Thoracic aorta (tissue), 2 donors: ENCODE data around the gene JAM2. TPM values are rescaled to one million over a fixed set of nuclear protein-coding genes. Genes with fewer than 3 reads are reported as not detected.
A peak's percentile ranks its signal among the peaks of the same experiment; 100 is the strongest.

Experiments
- ATAC-seq: fragments of 150-250 bp; one replicate; pipeline ENCODE4 v1.8.0; 2017; ENCODE audit warnings: low read depth; ENCODE audit not compliant: insufficient number of reproducible peaks, low FRiP score
- DNase-seq: peaks from one replicate; pipeline ENCODE4 v3.0.0-alpha.2; 2020; ENCODE audit warnings: low spot score
- H3K27ac ChIP-seq, 2 donors: fragments of 200-600 bp; sonication (generic); 1 replicate in 1 of 2; 2 replicates in 1 of 2; pipeline ENCODE4 v1.5.1; 2016; ENCODE audit warnings: mild to moderate bottlenecking in 2 of 2, moderate library complexity in 2 of 2
- H3K27me3 ChIP-seq: fragments of 200-600 bp; sonication (generic); replicated peaks from 2 replicates; pipeline ENCODE4 v1.6.0; 2016; ENCODE audit warnings: mild to moderate bottlenecking; ENCODE audit not compliant: insufficient read depth
- H3K36me3 ChIP-seq: fragments of 200-600 bp; sonication (generic); one replicate; pipeline ENCODE4 v1.5.1; 2016
- H3K4me1 ChIP-seq, 2 donors: fragments of 200-600 bp; sonication (generic); 1 replicate in 1 of 2; 2 replicates in 1 of 2; pipeline versions ENCODE4 v1.5.1 to v1.6.0; 2016; ENCODE audit warnings: low read depth in 2 of 2, mild to moderate bottlenecking in 1 of 2; ENCODE audit not compliant: control insufficient read depth in 1 of 2
- H3K4me3 ChIP-seq: fragments of 200-600 bp; sonication (generic); 2 replicates; pipeline ENCODE4 v1.5.1; 2016; ENCODE audit warnings: mild to moderate bottlenecking
- H3K9me3 ChIP-seq: fragments of 200-600 bp; sonication (generic); 2 replicates; pipeline ENCODE4 v1.5.1; 2016
- CTCF ChIP-seq: fragments of 200-600 bp; sonication (generic); IDR thresholded peaks from one replicate; pipeline ENCODE4 v1.5.1; 2019; ENCODE audit warnings: antibody characterized with exemption
- total RNA-seq, 2 donors: library from RNA; depleted of rRNA; stranded (reverse); fragments of >200 nt; gene quantifications; one replicate each; pipeline versions ENCODE4 v1.1.0 to v1.2.3, GENCODE V29; 2016

The JAM2 gene
- 10 to 100 TPM; 10.2 to 20.9 TPM for total RNA-seq

GRCh38 chr21:25638660-25639550 lies at the start of gene JAM2:
TSS of gene JAM2 (plus strand) at chr21:25639258. CDS start at chr21:25639822, 564 bp downstream.
- H3K27ac ChIP-seq, result peak within 1 kb of the TSS in 1 of 2 donors; percentile 46
- H3K9me3 ChIP-seq, result no peaks in the 10 kb centered on the region
- H3K36me3 ChIP-seq, result no peaks in the 10 kb centered on the region
- no peak for ATAC-seq
- no peaks in the 10 kb centered on the region for H3K27me3 ChIP-seq
- H3K4me3 ChIP-seq, result peak within 1 kb of the TSS; percentile 88
- TF ChIP-seq CTCF, result no peak
- DNase-seq, result no peak
- peaks cover 0 to 10% of the 10 kb centered on the region in 2 donors for H3K4me1 ChIP-seq

GRCh38 chr21:25589887-25590286 lies 49.2 kb upstream of the JAM2 start:
- Histone ChIP-seq H3K27ac (no peak overlapping the region), H3K27me3 (no peaks in the 10 kb centered on the region), H3K9me3 (no peaks in the 10 kb centered on the region), H3K4me3 (no peak overlapping the region), H3K4me1 (no peaks in the 10 kb centered on the region), H3K36me3 (peaks cover 15% of the 10 kb centered on the region)
- no peak for ATAC-seq
- no peak for TF ChIP-seq CTCF
- no peak for DNase-seq

- DNase-seq (peak; percentile 40), ATAC-seq (no peak)
- H3K27ac ChIP-seq, result peak within 1 kb of the TSS; percentile 79 to 80
- H3K4me3 ChIP-seq, result peak within 1 kb of the TSS; percentile 95
- peaks cover 14% of the 10 kb centered on the region for H3K36me3 ChIP-seq
- H3K9me3 ChIP-seq, result no peaks in the 10 kb centered on the region
- H3K4me1 ChIP-seq, result peaks cover 6 to 22% of the 10 kb centered on the region in 2 donors
- no peak for TF ChIP-seq CTCF
- no peaks in the 10 kb centered on the region for H3K27me3 ChIP-seq
Measured at GRCh38 chr21:25607151-25608043, 31.7 kb upstream of the JAM2 start, which contains the start of gene MRPL39. TSS of gene MRPL39 (minus strand) at chr21:25607481. CDS start at chr21:25607475, 6 bp downstream.

GRCh38 chr21:25608044-25608737 lies 30.9 kb upstream of the JAM2 start:
- peak; percentile 51 for DNase-seq
- Histone ChIP-seq H3K4me1 (peaks cover 6 to 22% of the 10 kb centered on the region in 2 donors), H3K9me3 (no peaks in the 10 kb centered on the region), H3K4me3 (peak overlapping the region; percentile 95), H3K36me3 (peaks cover 7% of the 10 kb centered on the region), H3K27ac (no peak overlapping the region), H3K27me3 (no peaks in the 10 kb centered on the region)
- TF ChIP-seq CTCF, result peak; percentile 89
- ATAC-seq, result peak; percentile 83
